GM12892 (cell line): ENCODE data around the gene UGT1A1.

Experiments used
- POLR2A ChIP-seq: IDR thresholded peaks from 2 replicates; pipeline ENCODE4 v1.6.1; 2011; ENCODE audit warnings: low read depth, low read length, control low read depth
- TAF1 ChIP-seq: IDR thresholded peaks from 2 replicates; pipeline ENCODE4 v1.6.1; 2011; ENCODE audit warnings: low read depth, mild to moderate bottlenecking, control low read depth, low read length, borderline replicate concordance

DNA sequence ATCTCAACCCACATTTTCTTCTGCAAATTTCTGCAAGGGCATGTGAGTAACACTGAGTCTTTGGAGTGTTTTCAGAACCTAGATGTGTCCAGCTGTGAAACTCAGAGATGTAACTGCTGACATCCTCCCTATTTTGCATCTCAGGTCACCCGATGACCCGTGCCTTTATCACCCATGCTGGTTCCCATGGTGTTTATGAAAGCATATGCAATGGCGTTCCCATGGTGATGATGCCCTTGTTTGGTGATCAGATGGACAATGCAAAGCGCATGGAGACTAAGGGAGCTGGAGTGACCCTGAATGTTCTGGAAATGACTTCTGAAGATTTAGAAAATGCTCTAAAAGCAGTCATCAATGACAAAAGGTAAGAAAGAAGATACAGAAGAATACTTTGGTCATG is 8.0 kb downstream of the UGT1A1 start:
- no peak for TF ChIP-seq POLR2A
- no peak for TF ChIP-seq TAF1
